Raji (cell line): ENCODE results near the gene CSPG4.

Experiments
- POLR2A ChIP-seq: IDR thresholded peaks from 2 replicates; pipeline ENCODE4 v1.6.1; 2011; ENCODE audit warnings: low read depth, low read length, control low read depth; ENCODE audit not compliant: insufficient read depth

Gene CSPG4

DNA sequence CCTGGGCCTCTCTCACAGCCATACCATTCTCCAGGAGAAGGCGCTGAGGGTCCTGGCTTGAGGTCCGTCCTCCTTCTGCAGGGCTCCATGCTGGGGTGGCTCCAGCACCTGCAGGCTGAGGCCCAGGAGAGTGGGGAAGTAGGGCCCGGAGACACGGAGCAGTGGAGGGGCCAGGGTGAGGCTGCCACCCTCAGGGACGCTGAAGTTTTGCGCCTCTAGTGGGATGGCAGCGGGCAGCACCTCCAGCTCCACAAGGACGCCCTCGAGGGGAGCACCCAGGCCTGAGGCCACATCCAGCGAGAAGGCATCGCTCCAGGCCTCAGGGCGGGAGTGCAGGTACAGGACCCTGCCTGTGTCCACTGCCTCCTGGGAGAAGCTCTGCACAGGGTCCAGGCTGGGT is 27.5 kb downstream of the CSPG4 start:
- no peak for TF ChIP-seq POLR2A

DNA sequence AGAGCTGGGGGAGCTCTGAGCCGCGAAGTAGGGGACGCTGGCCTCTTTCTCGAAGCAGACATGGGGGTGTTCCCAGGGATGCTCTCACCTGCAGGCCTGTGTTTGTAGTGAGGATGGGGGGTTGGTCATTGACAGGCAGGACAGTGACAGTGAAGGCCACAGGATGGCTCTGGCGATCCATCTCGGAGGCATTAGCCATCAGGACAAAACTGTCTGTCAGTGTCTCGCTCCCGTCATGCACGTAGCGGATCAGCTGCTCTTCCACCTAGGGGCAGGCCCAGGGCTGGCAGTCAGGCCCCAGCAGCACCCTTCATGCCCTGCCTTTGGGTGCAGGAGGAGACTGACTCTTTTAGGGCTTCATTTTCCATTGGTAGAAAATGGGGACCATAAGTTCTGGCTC is 28.0 kb downstream of the CSPG4 start:
- TF ChIP-seq POLR2A = no peak

- no peak for TF ChIP-seq POLR2A
Measured at GRCh38 chr15:75682181-75683135, 30.2 kb downstream of the CSPG4 start.

GRCh38 chr15:75680007-75680789 is 32.5 kb downstream of the CSPG4 start:
- no peak for TF ChIP-seq POLR2A

DNA sequence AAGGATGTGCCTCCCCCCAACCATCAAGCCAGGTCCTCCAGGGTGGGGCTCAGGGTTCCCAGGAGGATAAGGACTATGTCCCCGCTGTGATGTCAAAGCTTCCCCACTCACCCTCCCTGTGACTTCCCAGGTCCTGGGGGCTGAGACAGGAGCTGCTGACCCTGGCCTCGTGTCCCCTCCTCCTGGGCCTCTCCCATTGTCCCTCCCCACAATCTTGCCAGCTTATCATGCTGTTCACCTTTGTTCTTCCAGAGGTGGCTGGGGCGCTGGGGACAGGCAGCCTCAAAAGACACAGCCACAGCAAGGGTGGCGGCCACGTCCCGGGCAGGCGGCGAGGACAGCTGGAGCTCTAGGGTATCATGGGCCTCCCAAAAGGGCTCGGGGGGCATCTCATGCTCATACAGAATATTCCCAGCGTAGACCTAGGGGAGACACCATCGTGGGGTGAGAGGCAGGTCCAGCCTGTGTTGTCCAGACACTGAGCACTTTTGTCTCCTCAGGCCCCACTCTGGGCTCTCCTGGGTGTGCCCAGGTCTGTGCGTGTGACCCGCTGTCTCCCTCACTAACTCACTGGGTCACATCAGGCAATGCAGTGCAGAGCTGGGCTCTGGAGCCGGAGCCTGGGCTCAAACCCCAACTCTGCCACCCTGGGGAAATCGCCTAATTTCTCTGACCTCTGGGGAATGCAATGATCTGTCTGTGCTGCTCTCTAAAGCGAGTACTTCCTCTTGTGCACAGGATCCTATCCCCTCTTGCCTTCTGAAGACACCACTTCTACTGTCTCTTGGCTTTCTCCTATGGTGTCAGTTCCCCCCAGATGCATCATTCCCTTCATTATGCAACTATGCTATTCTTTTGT is 35.0 kb downstream of the CSPG4 start:
- TF ChIP-seq POLR2A = no peak

DNA sequence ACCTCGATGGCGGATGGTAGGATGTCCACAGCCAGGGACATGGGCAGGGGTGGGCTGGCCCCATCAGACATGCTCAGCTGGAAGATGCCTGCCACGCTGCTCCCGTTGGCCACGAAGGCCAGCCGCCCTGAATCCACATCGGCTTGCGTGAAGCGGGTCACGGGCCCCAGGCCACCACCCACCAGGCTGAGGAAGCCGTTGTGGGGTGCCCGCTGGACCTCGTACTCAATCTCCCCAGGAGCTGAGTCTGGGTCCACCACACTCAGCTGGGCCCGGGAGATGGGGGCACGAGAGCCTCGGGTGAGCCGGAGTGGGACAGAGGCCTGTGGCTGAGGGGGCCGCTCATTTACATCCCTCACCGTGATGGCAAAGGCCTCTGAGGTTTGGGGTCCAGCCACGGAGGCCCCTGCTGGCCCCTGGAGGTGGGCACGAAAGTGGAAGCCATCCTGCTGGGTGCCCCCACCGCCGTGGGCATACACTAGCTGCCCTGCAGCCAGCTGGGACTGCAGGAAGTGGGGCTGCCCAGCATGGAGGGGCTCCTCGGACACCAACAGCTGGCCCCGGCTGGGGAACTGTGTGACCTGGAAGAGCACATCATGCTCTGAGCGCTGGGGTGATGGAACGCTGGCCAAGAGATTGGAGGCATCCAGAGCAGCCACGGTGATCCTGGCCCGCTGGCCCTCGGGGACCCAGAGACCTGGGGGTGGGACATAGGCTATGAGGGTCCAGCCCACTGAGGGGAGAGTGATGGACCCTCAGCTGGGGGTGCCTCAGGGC is 35.8 kb downstream of the CSPG4 start:
- no peak for TF ChIP-seq POLR2A

DNA sequence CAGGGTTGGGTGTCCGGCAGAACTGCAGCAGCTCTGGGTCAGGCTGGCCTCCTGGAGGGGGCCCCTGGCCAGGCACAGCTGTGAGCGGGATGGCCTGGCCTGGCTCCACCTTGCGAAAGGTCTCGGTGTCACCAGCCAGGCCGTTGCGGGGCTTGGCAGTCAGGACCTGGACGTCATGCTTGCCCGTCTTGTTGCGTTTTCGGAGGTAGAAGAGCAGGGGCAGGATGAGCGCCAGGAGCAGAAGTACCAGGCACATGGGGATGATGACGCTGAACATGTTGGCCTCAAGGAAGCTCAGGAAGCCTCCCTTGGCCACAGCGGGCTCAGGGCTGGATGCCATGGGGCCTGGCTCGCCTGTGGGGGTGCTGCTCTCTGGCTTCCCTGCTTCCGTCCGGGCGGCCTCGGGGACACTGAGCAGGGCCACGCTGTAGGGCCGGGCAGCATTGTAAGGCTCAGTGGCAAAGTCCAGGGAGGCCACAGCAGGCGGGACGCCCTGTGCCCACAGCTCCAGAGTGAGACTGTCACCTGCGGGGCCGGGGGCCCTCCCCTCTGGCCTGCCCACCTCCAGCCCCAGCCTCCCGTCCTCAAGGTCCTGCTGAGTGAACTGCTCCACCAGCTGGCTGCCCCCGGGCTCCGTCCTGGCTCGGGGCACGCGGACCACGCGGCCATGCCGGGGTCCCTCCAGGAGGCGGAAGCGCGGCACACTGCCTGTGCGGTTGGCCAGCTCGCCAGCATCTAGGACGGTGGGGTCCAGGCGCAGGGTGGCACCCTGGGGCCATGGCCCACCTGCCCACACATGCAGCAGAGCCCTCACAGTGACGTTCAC is 36.9 kb downstream of the CSPG4 start:
- TF ChIP-seq POLR2A = no peak

DNA sequence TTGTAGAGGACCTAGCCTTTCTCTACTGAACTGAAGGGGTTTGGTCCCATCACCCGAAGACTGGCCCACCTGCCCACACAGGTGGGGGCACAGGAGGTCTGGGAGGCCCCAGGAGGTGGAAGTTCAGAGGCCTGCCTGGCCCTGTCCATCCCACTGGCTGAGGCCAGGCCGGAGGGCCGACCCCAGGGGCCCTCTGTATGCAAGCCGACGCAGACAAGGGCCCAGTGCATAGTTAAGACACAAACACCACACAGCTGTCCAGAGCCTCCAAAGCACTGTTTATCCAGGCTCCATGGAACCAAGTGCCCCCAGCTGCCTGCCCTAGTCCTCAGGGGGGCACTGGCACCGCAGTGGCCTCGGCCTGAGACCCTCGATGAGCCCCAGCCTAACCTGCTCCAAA is 38.3 kb downstream of the CSPG4 start:
- no peak for TF ChIP-seq POLR2A

- no peak for TF ChIP-seq POLR2A
Measured at GRCh38 chr15:75673426-75674235, 39.0 kb downstream of the CSPG4 start.

DNA sequence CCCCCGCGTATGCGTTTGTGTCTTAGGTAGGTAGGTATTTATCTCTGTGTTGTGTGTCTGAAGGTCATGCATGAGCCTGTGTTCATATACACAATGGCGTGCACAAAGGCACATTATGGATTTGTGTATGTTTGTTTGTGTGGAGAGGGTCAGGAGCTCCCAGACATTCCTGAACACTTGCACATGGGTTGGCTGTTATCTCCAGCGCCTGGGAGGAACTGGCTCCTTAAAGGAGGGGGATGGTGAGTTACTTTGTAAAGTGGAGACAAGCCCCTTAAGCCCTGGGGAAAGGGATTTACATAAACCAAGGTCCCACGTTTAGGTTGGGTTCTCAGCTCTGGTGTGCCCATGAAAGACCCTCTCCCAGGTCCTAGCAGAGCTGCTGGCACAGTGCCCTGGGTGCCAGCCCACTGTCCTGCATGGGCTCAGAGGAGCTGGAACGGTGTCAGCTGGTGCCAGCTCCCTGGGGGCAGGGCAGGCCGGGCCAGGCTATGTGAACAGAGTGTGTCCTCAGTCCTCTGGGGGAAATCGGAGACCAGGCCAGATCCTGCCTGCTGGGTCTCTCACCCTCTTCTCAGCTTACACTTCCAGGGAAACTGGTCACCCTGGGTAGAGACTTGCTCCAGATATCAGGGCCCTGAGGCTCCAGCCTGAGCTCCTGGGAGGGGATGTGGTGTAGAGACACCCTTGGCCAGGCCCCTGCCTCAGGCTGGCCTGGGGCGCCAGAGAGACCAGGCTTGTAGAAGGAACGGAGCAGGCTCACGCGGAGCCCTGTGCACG is 39.8 kb downstream of the CSPG4 start:
- no peak for TF ChIP-seq POLR2A

DNA sequence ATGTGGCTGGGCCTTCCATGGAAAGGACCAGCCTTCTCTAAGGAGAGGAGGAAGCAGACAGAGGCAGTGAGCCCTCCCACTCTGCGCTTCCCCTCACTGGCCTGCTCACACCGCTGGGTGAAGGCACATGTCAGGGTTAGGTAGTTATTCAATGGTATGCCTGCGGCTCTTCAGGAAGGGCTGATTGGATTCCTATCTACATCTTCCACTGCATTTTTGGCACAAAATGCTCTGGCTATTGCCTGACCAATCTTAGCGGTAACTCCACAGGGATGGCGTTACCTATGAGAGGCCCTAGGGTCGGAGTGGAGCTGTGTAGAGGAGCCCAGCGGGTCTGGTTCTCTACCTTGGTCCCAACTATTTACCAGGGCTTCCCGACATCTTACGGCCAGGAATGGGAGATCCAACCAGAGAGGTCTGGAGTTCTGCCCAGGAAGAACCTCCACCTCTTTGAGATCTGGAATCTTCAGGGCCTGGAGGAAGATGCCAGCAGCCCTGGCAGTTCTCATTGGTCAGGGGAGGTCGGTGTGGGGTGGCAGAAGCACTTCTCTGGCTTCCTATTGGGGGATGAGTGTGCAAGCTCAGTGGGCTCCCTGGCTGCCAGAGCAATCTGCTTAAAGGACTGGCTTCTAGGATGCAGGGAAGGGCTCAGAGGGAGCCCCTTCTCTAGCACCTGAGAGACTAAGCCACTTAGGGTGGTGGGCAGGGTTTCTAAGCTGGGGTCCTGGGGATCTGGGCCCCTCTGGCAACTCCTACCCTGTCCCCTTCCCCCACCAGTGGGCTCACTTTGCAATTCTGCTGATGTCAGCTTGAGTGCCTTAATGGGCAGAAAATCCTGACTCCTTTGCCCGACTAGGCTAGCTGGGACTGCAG is 40.7 kb downstream of the CSPG4 start:
- no peak for TF ChIP-seq POLR2A
